Astrocyte (in vitro differentiated cells and primary cell): ENCODE measurements around the gene ZNF584.
"Not testable (repeated sequence)": the region's sequence is repeated elsewhere in the genome, so short reads cannot be mapped to it uniquely, and the experiment has no call there.

Experiments
- EZH2 ChIP-seq: IDR thresholded peaks from 2 replicates; pipeline ENCODE4 v1.6.1; 2012; ENCODE audit warnings: mild to moderate bottlenecking, low read length, inconsistent platforms; ENCODE audit not compliant: insufficient read depth
- TF ChIP-seq, protein P1 (sequence below): IDR thresholded peaks from 2 replicates; pipeline ENCODE4 v1.5.1; 2011; ENCODE audit warnings: low read depth, mild to moderate bottlenecking, inconsistent platforms, low read length, moderate library complexity; ENCODE audit not compliant: insufficient read depth

GRCh38 chr19:58448860-58449259 is 40.4 kb downstream of the ZNF584 start:
- TF ChIP-seq, protein P1, sequence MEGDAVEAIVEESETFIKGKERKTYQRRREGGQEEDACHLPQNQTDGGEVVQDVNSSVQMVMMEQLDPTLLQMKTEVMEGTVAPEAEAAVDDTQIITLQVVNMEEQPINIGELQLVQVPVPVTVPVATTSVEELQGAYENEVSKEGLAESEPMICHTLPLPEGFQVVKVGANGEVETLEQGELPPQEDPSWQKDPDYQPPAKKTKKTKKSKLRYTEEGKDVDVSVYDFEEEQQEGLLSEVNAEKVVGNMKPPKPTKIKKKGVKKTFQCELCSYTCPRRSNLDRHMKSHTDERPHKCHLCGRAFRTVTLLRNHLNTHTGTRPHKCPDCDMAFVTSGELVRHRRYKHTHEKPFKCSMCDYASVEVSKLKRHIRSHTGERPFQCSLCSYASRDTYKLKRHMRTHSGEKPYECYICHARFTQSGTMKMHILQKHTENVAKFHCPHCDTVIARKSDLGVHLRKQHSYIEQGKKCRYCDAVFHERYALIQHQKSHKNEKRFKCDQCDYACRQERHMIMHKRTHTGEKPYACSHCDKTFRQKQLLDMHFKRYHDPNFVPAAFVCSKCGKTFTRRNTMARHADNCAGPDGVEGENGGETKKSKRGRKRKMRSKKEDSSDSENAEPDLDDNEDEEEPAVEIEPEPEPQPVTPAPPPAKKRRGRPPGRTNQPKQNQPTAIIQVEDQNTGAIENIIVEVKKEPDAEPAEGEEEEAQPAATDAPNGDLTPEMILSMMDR = not testable (repeated sequence)
- not testable (repeated sequence) for TF ChIP-seq EZH2
